ENCODE measurements around the gene RPS10. TPM values are rescaled to one million over a fixed set of nuclear protein-coding genes. Genes with fewer than 3 reads are reported as not detected.
"Not testable (repeated sequence)": the region's sequence is repeated elsewhere in the genome, so short reads cannot be mapped to it uniquely, and the experiment has no call there.

RPS10 gene
- total RNA-seq, 1 donor from 2014 or later: 346 TPM

DNA sequence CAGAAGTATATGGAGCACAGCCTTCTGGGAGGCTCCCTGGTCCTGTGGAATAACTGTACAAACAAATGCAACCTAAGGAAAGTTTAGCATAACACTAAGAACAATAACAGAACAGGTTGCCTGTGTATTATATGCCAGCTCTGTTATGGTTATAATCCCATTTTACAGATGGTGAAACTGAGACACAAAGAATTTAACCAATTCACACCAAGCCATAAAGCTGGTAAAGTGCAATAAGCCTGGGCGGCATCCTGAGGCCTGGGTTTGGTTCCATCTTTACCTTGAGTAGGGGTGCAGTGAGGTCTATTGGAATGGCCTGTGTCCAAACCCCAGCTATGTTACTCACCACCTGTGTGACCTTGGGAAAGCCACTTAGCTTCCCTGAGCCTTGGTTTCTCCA lies 25.3 kb upstream of the RPS10 start:
- no peak for DNase-seq (ENCODE audit: low spot score)
- ATAC-seq: no peak

DNA sequence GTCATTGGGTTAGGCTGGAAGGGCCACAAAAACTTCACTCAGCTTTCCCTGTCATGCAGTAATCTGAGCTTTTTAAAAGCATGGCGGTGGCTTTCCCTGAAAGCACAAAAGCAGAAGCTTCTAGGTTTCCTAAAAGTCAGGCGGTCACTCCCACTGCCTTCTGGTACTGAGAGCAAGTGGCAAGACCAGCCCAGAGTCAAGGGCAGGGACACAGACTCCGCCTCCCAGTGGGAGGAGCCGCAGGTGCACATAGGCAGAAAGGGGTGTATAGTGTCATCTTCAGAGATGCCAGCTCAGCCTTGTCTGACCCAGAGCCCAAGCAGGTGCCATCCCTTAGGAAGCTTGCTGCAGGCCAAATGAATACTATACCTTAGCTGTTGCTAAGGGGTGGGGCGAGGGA lies 22.0 kb upstream of the RPS10 start:
- ATAC-seq: peak; percentile 31
- DNase-seq (ENCODE audit: low spot score): no peak

DNA sequence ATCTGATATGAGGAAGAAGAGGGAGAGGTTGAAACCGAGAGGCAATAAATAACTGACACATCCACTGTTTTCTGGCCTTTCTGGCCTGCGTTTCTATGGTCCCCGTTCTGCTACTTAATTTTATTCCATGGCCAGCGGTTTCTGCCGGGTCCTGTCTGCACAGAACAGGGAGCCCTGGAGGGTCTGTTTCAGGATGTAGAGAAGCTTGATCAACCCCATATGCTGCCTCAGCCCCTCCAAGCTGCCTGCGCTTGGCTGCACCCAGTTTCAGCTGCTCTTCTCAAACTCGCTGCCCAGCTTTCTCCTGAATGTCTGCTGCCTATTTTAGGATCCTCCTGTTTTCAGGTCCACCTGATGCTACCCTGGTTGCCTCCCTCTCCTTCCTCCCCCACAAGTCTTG lies 21.5 kb upstream of the RPS10 start:
- ATAC-seq: no peak
- DNase-seq (ENCODE audit: low spot score): no peak

DNA sequence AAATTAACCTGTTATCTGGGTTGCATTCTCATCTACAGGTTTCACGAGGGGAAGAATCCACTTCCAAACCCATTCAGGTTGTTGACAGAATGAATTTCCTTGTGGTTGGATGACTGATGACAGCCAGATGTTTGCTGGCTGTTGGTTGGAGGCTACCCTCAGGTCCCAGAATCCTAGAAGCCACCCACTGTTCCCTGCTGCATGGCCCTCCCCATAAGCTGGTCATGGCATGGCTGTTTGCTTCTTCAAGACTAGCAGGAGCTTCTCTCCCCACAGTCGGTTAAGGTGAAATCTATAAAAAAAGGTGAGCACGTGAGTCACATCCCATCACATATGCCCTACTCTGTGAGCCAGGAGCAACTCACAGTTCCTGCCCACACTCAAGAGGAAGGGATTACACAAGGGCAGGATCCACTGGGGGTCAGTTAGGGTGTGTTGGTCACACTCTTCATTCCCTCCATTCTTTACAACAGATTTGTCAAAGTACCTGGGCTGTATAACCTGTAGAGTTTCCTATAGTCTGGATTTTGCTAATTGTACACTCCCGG lies 19.5 kb upstream of the RPS10 start:
- ATAC-seq (no peak), DNase-seq (ENCODE audit: low spot score) (no peak)

DNA sequence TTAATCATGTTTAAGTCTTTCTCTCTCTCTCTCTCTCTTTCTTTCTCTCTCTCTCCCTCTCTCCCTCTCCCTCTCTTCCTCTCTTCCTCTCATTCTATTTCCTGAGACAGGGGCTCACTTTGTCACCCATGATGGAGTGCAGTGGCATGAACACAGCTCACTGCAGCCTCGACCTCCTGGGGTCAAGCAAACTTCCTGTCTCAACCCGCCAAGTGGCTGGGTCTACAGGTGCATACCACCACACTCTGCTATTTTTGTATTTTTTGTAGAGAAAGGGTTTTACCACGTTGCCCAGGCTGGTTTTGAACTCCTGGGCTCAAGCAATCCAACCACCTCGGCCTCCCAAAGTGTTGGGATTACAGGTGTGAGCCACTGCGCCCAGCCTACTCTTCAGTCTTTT lies 15.7 kb upstream of the RPS10 start:
- ATAC-seq (no peak), DNase-seq (ENCODE audit: low spot score) (no peak)

DNA sequence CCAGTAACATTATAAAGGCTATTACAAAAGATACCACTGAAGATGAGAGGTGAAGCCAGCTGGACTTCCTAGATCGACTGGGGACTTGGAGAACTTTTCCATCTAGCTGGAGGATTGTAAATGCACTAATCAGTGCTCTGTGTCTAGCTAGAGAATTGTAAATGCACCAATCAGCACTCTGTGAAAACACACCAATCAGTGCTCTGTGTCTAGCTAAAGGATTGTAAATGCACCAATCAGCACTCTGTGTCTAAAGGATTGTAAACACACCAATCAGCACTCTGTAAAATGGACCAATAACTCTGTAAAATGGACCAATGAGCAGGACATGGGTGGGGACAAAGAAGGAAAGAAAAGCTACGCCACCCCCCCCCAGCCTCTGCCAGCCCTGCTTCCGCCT lies 13.6 kb upstream of the RPS10 start:
- DNase-seq (ENCODE audit: low spot score): no peak
- no peak for ATAC-seq

DNA sequence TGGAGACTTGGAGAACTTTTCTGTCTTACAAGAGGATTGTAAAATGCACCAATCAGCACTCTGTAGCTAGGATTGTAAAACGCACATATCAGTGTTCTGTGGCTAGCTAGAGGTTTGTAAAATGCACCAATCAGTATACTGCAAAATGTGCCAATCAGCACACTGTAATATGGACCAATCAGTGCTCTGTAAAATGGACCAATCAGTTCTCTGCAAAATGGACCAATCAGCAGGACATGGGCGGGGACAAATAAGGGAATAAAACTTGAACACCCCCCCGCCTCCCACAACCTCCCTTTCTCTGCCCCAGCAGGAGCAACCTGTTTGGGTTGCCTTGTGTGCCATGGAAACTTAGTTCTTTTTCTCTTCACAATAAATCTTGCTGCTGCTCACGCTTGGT lies 12.8 kb upstream of the RPS10 start:
- DNase-seq (ENCODE audit: low spot score) (no peak), ATAC-seq (no peak)

DNA sequence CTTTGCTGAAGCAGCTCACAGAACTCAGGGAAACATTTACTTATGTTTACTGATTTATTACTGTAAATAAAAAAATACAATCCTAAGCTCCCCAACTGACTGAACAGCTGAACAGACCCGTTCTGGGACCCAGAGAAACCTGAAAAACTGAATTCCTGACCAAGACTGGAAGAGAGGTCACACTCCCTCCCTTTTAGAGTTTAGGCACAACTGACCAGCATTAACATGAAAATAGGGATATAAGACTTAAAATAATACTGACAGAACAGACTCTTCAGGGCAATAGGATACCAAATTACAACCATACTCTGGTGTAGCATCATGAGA lies 11.7 kb upstream of the RPS10 start:
- no peak for DNase-seq (ENCODE audit: low spot score)
- no peak for ATAC-seq

DNA sequence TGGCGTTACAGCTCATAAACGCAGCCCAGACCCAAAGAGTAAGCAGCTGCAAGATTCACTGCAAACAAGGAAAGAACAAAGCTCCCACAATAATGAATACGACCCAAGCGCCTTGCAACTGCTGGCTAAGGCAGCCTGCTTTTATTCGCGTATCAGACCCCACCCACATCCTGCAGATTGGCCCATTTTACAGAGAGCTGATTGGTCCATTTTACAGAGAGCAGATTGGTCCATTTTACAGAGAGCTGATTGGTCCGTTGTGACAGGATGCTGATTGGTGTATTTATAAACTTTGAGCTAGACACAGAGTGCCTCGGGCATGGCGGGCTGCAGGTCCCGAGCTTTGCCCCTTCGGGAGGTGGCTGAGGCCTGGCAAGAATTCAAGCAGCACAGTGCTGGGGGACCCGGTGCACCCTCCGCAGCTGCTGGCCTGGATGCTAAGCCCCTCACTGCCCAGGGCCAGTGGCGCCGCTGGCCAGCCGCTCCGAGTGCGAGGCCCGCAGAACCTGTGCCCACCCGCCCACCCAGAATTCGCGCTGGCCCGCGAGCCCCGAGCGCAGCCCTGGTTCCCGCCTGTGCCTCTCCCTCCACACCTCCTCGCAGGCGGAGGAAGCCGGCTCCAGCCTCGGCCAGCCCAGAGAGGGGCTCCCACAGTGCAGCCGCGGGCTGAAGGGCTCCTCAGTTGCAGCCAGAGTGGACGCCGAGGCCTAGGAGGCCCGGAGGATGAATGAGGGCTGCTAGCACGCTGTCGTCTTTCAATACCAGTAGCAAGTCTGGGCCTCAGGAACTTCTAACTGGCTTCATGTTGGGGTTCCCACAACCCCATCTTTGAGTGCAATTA lies 11.2 kb upstream of the RPS10 start:
- ATAC-seq (no peak), DNase-seq (ENCODE audit: low spot score) (no peak)

DNA sequence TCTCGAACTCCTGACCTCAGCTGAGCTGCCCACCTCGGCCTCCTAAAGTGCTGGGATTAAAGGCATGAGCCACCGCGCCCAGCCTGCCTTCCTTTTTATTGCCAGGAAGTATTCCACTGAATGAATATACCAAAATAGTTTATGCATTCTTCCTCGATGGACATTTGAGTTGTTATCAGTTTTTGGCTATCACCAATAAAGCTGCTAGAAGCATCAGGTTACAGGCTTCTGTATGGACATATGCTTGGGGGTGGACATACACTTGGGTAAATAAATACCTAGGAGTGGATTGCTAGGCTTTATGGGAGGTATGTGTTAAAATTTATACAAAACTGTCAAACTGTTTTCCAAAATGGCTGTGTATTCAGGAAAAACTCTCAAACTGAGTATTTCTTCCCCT lies 10.0 kb upstream of the RPS10 start:
- DNase-seq (ENCODE audit: low spot score): no peak
- no peak for ATAC-seq

DNA sequence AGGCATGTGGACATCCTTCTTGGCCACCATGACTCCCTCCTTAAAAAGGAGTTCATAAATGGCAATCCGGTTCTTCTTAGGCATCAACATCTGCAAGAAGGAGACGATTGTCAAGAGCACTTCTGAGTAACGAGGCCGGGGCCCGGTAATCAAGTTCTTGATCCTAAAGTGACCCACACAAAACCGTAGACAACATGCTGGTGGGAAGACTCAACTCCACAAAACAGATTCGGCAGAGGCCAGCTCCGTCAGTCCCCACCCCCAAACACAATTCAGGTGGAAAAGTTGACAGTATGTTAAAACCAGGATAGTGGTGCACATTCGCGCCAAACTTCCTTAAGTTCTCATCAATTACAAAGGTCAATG lies 754 bp downstream of the RPS10 start:
- ATAC-seq (no peak), DNase-seq (ENCODE audit: low spot score) (no peak)

DNA sequence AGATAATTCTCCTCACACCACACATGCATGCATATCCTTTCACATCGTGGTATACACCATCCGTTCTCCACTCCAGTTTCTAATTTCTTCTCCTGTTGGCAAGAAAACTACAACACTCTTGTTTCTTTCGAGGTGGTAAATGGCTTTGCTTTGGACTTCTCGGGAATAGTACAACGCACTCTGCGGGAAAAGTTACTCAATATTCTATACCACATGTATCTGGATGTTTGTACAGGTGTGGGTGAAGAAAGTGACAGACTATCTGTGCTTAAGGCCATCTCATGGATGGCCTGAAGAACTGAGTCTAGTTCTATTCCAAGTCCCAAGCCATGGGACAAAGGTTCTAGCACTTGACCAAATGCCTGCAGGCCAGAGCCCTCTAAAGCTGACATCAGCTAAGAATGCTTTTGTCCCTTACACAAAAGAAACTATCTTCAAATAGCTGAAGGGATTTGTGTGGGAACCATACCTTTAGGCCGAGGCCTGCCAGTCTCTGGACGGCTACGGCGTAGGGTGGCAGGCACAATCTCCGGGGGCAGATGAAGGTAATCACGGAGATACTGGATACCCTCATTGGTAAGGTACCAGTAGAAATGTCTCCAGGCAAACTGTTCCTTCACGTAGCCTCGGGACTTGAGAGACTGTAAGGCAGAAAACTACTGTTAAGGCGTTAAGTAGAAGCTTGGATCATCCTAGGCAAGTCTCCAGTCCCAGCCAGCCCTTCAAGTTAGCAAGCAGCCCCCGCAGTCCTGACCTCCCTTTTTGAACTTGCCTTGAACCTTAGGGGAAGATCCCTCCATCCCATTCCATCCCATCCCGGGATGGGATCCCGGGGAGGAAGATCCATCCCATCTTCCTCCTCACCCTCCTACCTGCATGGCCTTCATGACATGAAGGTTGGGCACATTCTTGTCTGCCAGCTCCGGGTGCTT lies 1.4 kb downstream of the RPS10 start:
- no peak for ATAC-seq
- DNase-seq (ENCODE audit: low spot score): no peak

DNA sequence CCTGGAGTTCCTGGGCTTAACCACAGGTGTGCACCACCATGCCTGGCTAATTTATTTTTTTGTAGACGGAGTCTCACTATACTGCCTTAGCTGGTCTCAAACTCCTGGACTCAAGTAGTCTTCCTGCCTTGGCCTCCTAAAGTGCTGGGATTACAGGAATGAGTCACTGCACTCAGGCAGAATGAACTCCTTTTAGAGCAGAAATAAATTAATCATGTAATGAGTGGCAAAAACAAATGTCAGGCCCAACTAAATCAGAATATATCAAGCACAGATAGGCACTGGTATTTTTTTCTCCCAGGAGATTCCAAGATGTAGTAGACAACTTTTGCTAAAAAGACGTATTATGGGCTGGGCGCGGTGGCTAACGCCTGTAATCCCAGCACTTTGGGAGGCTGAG lies 2.6 kb downstream of the RPS10 start:
- no peak for DNase-seq (ENCODE audit: low spot score)

DNA sequence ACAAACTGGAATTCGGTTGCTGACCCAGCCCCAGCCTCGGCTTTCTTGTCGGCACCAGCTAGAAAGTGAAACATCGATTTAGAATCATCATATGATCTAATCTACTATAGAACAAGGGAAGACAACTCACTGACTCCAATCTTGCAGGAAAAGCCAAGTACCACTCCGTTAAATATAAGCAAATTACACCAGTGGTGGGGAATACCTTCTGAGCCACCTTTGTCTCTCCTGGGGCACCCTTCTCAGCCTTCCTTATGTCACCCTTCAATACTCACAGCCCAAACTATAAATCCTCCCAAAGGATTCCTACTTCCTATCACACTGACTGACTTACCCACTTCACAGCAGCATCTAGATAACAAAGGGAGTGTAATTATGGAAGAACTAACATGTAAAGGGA lies 7.5 kb downstream of the RPS10 start:
- no peak for ATAC-seq
- no peak for DNase-seq (ENCODE audit: low spot score)

More for the DNA sequence above, 2.6 kb downstream of the RPS10 start:
- ATAC-seq: no peak

DNA sequence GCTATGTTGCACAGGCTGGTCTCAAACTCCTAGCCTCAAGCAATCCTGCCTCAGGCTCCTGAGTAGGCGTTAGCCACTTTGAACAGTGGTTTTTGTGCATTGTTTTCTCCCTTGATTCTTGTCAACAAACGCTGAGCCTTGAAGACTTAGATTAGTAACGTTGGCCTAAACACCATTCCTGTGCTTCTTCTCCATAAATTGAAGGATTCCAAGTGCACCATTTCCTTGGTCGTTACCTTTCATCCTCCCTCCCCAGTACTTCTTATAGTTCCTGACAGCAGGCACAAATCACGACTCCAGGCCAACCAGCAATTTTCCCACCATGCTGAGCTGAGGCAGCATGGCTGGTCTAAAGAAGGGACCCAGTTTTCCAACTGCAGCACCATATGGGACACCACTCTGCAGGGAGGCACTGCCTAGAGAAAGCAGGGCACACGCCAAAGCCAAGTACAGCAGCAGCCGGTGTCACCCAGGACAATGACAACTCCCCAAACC lies 8.9 kb downstream of the RPS10 start:
- ATAC-seq (no peak), DNase-seq (ENCODE audit: low spot score) (no peak)

DNA sequence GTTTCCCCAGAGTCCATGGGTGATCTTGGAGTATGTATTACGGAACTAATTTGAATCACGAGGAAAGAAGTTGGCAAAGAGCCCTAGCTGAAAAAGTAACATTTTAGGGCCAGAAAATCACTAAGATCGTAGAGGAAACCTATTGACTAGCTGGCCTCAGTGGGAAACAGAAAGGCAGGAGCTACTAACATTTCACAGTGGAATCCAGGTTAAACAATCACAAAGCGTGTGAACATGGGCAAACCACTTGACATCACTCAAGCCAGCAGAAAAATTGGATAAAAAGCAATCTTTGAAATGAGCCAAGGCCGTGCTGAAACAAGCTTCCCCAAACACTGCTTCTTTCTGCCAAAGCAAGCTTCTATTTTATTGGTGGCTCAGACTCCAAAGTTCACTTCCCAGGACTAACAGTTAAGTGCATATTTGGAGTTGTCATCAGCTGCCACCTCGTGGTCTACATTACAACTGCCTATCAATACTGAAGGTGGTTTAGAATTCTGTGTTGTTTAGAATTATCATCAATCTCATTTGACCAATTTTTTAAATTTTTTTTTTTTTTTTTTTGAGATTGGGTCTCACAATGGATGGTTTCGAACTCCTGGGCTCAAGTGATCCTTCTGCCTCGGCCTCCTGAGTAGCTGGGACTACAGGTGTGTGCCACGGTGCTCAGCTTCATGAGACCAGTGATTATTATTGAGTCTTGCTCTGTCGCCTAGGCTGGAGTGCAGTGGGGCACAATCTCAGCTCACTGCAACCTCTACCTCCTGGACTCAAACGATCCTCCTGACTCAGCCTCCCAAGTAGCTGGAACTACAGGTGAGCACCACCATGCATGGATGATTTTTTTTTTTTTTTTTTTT lies 10.6 kb downstream of the RPS10 start:
- ATAC-seq (peak; percentile 95), DNase-seq (ENCODE audit: low spot score) (peak; percentile 79)

DNA sequence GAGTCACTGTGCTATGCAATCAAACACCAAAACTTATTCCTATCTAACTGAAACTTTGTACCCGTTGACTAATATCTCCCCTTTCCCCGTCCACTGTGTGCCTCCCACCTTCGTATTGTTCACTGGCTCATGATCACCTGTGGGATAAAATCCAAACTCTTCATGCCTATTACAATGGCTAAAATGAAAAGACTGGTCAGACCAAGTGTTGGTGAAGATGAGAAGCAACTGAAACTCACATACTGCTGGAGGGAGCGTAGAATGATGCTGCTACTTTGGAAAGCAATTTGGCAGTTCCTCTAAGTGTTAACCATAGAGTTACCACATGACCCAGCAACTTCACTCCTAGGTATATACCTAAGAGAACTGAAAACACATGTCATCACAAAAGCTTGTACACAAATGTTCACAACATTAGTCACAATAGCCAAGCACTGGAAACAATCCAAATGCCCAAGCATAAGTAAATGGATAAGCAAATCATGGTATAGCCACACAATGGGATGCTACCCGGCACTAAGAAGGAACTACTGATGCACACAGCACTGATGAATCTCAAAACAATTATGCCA lies 13.1 kb downstream of the RPS10 start:
- no peak for ATAC-seq

DNA sequence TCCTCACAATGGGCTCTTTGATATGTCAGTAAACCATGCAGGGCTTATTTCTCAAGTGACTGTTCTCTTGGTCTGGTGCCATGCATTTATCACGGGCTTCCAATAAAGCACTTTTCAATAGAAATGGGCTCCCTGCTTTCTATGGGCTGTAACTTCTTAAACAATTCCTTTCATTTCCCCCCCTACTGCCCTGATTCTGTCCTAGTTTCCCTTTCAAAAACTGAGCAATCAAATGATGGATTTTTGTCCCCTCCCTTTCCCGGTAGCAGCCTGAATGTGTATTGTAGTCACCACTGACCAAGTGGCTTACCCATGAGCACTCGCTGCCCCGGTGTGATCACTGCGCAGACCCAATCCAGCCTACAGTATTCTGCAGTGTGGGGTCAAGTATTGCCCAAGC lies 13.9 kb downstream of the RPS10 start:
- DNase-seq (ENCODE audit: low spot score): no peak
- ATAC-seq: no peak

More for the DNA sequence above, 13.1 kb downstream of the RPS10 start:
- no peak for DNase-seq (ENCODE audit: low spot score)

DNA sequence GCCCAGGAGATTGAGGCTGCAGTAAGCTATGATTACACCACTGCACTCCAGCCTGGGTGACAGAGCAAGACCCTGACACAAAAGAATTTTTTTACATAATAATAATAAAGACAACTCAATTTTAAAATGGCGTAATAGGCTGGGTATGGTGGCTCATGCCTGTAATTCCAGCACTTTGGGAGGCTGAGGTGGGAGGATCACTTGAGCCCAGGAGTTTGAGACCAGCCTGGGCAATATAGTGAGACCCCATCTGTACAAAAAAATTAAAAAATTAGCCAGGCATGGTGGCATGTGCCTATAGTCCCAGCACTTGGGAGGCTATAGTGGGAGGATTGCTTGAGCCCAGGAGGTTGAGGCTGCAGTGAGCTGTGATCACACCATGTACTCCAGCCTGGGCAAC lies 18.0 kb downstream of the RPS10 start:
- not testable (repeated sequence) for ATAC-seq; DNase-seq (ENCODE audit: low spot score)

DNA sequence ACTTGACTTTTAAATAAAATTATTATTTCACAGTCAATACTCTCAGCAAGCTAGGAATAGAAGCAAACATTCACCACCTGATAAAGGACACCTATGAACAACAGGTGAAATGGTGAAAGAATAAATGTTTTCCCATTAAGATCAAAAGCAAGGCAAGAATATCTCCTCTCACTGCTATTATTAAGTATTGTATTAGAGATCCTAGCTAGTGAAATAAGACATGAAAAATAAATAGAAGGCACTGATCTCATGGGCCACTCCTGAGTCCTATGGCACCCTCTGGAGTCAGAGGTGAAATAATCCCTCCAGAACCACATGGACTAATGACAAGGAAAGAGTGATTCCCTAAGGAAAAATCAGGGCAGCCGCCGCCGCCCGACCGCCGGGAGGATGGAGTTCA lies 29.4 kb downstream of the RPS10 start:
- ATAC-seq (no peak), DNase-seq (ENCODE audit: low spot score) (no peak)

DNA sequence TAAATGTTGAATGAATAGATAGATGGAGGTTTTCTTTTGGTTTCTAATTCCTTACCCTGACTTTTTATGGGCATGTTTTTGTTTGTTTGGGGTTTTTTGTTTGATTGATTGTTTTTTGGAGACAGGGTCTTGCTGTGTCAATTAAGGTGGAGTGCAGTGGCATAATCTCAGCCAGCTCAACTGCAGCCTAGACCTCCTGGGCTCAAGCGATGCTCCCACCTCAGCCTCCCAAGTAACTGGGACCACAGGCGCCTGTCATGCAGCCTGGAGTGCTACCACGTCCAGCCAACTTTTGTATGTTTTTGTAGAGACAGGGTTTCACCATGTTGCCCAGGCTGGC lies 31.9 kb downstream of the RPS10 start:
- DNase-seq (ENCODE audit: low spot score) (no peak), ATAC-seq (no peak)
